Erythroblast (primary cell): ENCODE measurements around the gene COX7A2L.
"Not testable (repeated sequence)": the region's sequence is repeated elsewhere in the genome, so short reads cannot be mapped to it uniquely, and the experiment has no call there.

Experiments used
- GATA1 ChIP-seq: IDR thresholded peaks from 2 replicates; pipeline ENCODE4 v1.6.1; 2011; ENCODE audit warnings: low read depth, mild to moderate bottlenecking, control low read depth, low read length, moderate library complexity
- POLR2A ChIP-seq: IDR thresholded peaks from 2 replicates; pipeline ENCODE4 v1.6.1; 2011; ENCODE audit warnings: mild to moderate bottlenecking, low read length

GRCh38 chr2:42380026-42380425 is 19.0 kb upstream of the COX7A2L start:
- TF ChIP-seq POLR2A, GATA1: not testable (repeated sequence)
